Fibroblast of lung (primary cell): ENCODE data around the gene BCO2.

Experiments used
- EZH2 ChIP-seq: IDR thresholded peaks from 2 replicates; pipeline ENCODE4 v1.5.1; 2012; ENCODE audit warnings: low read length, control low read depth, mild to moderate bottlenecking; ENCODE audit errors: missing control alignments
- TF ChIP-seq, protein P1 (sequence below), 2 donors: IDR thresholded peaks in 1 of 2; conservative IDR thresholded peaks in 1 of 2; 1 replicate in 1 of 2; 2 replicates in 1 of 2; pipeline ENCODE4 v1.5.1; 2011 to 2012; ENCODE audit warnings: low read length in 2 of 2, control low read depth in 1 of 2, inconsistent platforms in 1 of 2, low read depth in 1 of 2, mild to moderate bottlenecking in 1 of 2

DNA sequence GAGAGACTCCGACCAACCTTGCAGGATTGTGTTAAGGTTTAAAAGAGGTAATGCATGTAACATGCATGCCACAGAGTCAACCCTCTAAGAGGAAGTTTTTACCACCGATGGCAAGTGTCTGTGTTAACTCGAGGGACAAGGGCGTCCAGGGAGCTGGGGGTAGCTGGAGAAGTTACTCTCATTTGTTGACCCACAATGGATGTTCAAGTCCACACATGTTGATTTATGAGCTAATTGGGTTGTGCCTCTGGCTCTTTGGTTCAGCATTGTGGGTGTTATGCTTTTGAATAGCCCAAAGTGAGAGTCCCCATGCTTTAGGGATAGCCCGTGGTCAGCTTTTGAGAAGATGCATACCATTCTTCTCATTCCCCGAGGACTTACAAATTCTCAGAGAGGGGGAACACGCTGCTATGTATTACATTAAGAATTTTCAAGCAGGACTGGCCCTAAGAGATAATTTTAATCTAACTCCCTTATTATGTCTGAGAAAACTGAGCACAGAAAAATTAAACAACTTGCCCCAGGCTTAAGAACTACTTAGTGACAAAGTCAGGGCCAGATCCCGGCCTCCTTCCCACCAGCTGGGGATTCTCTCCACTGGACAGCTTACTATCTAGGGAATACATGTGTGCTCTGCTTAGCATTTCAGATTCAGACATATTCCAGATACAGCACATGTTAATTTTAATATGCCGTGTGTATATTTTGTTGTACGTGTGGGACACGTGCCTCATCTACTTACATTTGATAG is 90.5 kb downstream of the BCO2 start:
- TF ChIP-seq, protein P1, sequence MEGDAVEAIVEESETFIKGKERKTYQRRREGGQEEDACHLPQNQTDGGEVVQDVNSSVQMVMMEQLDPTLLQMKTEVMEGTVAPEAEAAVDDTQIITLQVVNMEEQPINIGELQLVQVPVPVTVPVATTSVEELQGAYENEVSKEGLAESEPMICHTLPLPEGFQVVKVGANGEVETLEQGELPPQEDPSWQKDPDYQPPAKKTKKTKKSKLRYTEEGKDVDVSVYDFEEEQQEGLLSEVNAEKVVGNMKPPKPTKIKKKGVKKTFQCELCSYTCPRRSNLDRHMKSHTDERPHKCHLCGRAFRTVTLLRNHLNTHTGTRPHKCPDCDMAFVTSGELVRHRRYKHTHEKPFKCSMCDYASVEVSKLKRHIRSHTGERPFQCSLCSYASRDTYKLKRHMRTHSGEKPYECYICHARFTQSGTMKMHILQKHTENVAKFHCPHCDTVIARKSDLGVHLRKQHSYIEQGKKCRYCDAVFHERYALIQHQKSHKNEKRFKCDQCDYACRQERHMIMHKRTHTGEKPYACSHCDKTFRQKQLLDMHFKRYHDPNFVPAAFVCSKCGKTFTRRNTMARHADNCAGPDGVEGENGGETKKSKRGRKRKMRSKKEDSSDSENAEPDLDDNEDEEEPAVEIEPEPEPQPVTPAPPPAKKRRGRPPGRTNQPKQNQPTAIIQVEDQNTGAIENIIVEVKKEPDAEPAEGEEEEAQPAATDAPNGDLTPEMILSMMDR (conservative IDR thresholded peaks at IDR 0.05 in 1 of 2, IDR thresholded peaks at IDR 0.05 in 1 of 2; ENCODE audit: low read depth in 1 of 2, low read length in 2 of 2) = no peak
- no peak for TF ChIP-seq EZH2
